ENCODE data around the gene NUP205. TPM values are rescaled to one million over a fixed set of nuclear protein-coding genes. Genes with fewer than 3 reads are reported as not detected.
"Not testable (repeated sequence)": the region's sequence is repeated elsewhere in the genome, so short reads cannot be mapped to it uniquely, and the experiment has no call there.

NUP205 gene
- total RNA-seq, 2 donors from 2014 or later: 38.0 to 58.4 TPM

DNA sequence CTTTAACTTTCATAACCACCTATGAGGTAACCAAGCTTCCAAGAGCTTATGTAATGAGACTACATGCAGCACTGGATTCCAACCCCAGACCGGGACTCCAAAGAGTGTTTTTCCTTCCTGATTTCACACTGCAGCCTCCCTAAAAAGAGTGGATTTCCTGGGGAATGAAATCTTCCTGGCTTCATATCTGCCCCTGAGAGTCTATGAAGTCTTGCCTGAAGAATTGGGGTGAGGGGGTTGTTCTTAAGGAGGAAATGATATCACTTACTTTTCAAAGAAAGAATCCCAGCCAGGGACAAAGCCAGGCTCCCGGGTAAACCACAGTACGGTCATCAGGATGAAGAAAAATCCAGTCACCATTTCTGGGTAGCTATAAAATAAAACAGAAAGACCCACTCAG lies 134.3 kb downstream of the NUP205 start:
- no peak overlapping the region for H3K9ac ChIP-seq (ENCODE audit: low read depth in 2 of 2, low read length in 2 of 2)
- no peaks in the 10 kb centered on the region for H3K27me3 ChIP-seq
- H3K27ac ChIP-seq: no peak overlapping the region
- intact Hi-C loops (cut with DNase I): no loop called here
- no peak for DNase-seq
- no peaks in the 10 kb centered on the region for H3K36me3 ChIP-seq
- no peaks in the 10 kb centered on the region for H3K9me3 ChIP-seq
- H3K4me1 ChIP-seq: no peaks in the 10 kb centered on the region
- no peak for TF ChIP-seq CTCF (IDR thresholded peaks at IDR 0.05)
- no peak overlapping the region for H3K4me3 ChIP-seq

DNA sequence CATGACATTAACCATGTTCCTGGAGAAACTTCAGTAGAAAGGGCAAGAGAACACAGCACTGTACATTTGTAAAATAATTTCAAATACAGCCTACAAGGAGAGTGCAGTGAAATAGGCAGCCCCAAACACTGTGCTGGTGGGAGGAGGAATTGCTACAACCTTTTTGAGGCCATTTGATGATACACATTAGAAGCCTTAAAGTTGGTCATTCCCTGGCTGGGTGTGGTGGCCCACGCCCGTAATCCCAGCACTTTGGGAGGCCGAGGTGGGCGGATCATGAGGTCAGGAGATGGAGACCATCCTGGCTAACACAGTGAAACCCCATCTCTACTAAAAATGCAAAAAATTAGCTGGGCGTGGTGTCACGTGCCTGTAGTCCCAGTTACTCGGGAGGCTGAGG lies 134.9 kb downstream of the NUP205 start:
- intact Hi-C loops (cut with DNase I); DNase-seq: not testable (repeated sequence)

DNA sequence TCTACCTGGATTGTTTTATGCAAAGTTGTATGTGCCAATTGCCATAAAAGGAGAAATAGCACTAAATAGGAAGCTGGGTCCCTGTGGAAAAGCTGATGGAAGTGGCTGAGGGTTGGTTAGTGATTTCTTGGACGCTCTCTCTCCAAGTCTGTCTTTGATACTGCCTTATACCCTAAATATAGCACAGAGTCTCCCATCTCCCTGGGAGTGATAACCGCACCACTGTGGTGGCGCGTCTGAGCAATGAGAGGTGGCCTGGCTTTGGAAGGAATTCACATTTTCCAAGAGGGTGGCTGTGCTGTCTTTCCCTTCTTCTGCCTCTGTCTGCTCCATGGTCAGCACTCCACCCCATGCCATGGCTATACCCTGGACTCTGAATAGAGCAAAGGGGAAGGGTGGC lies 135.8 kb downstream of the NUP205 start:
- Histone ChIP-seq H3K27ac (no peak overlapping the region), H3K9ac (ENCODE audit: low read depth in 2 of 2, low read length in 2 of 2) (no peak overlapping the region), H3K27me3 (no peaks in the 10 kb centered on the region), H3K4me3 (no peak overlapping the region), H3K9me3 (no peaks in the 10 kb centered on the region), H3K4me1 (no peaks in the 10 kb centered on the region), H3K36me3 (no peaks in the 10 kb centered on the region)
- DNase-seq: no peak
- no peak for TF ChIP-seq CTCF (IDR thresholded peaks at IDR 0.05)
- intact Hi-C loops (cut with DNase I): no loop called here

More for the DNA sequence above, 134.9 kb downstream of the NUP205 start:
- H3K4me1 ChIP-seq; H3K36me3 ChIP-seq; H3K9me3 ChIP-seq; H3K27ac ChIP-seq; H3K9ac ChIP-seq (ENCODE audit: low read depth in 2 of 2, low read length in 2 of 2); H3K4me3 ChIP-seq; H3K27me3 ChIP-seq: not testable (repeated sequence)

GRCh38 chr7:135697276-135698049 lies 139.7 kb downstream of the NUP205 start:
- Histone ChIP-seq H3K4me1 (no peaks in the 10 kb centered on the region), H3K36me3 (no peaks in the 10 kb centered on the region), H3K4me3 (no peak overlapping the region), H3K9ac (ENCODE audit: low read depth in 2 of 2, low read length in 2 of 2) (no peak overlapping the region), H3K27ac (no peak overlapping the region), H3K9me3 (no peaks in the 10 kb centered on the region), H3K27me3 (no peaks in the 10 kb centered on the region)
- no peak for DNase-seq
- no peak for TF ChIP-seq CTCF (IDR thresholded peaks at IDR 0.05)
- intact Hi-C loops (cut with DNase I): no loop called here

Other genes with a start within 250 kb of the NUP205 start
- gene CNOT4, start 47.8 kb upstream of the NUP205 start, total RNA-seq: 10 to 100 TPM; 14.7 to 20.9 TPM
- 10 to 100 TPM; 25.7 to 27.4 TPM for gene STMP1, start 104.6 kb downstream of the NUP205 start, total RNA-seq
- gene SLC13A4, start 170.3 kb downstream of the NUP205 start, total RNA-seq: not detected
- 1 to 10 TPM in 1 of 2 donors, under 1 TPM in 1; 0.45 to 1.1 TPM for gene FAM180A, start 190.9 kb downstream of the NUP205 start, total RNA-seq